Sigmoid colon (tissue), 7 donors: ENCODE data around the gene NTN1. TPM values are rescaled to one million over a fixed set of nuclear protein-coding genes. Genes with fewer than 3 reads are reported as not detected.

Experiments
- DNase-seq: peaks from one replicate; pipeline ENCODE4 v3.0.0-alpha.2; 2019
- H3K27ac ChIP-seq, 4 donors: fragments of 200-600 bp; sonication (generic); one replicate each; pipeline ENCODE4 v1.5.1; 2016 to 2019; ENCODE audit warnings: mild to moderate bottlenecking in 1 of 4
- H3K27me3 ChIP-seq, 3 donors: fragments of 200-600 bp; sonication (generic); one replicate each; pipeline ENCODE4 v1.5.1; 2019; ENCODE audit warnings: mild to moderate bottlenecking in 1 of 3
- H3K36me3 ChIP-seq, 4 donors: fragments of 200-600 bp; sonication (generic); one replicate each; pipeline ENCODE4 v1.5.1; 2016 to 2019
- H3K4me1 ChIP-seq, 4 donors: fragments of 200-600 bp; sonication (generic); one replicate each; pipeline ENCODE4 v1.5.1; 2017 to 2019
- H3K4me3 ChIP-seq, 4 donors: fragments of 200-600 bp; sonication (generic); one replicate each; pipeline ENCODE4 v1.5.1; 2017 to 2019; ENCODE audit warnings: mild to moderate bottlenecking in 2 of 4, moderate library complexity in 1 of 4
- H3K9me3 ChIP-seq, 4 donors: fragments of 200-600 bp in 3 of 4; sonication (generic) in 3 of 4; one replicate each; pipeline versions ENCODE4 v1.5.1 to v1.6.1; 2013 to 2019
- EP300 ChIP-seq, 4 donors: sonication (generic); formaldehyde crosslinking; IDR thresholded peaks; one replicate each; pipeline ENCODE4 v1.6.1; 2017; ENCODE audit warnings: antibody characterized with exemption in 4 of 4
- POLR2A ChIP-seq, 2 donors: fragments of 450-650 bp; IDR thresholded peaks; one replicate each; pipeline ENCODE4 v1.6.1; 2016; ENCODE audit warnings: antibody characterized with exemption in 2 of 2, mild to moderate bottlenecking in 2 of 2, moderate library complexity in 2 of 2
- POLR2AphosphoS5 ChIP-seq, 4 donors: sonication (generic); formaldehyde crosslinking; IDR thresholded peaks; one replicate each; pipeline ENCODE4 v1.6.1; 2017; ENCODE audit warnings: antibody characterized with exemption in 4 of 4
- WGBS, 2 donors: extraction: QIAGEN DNeasy Blood & Tissue Kit; methylation state at CpG; one replicate each; pipeline ENCODE4 v1.1.7; 2013; 5-methylcytosine and 5-hydroxymethylcytosine counted together
- intact Hi-C: fragments of 100-400 bp; cut with DNase I; formaldehyde crosslinking; loops from one replicate; pipeline ENCODE4 v1.15.1; 2023
- polyA plus RNA-seq, 3 donors: library from polyadenylated mRNA; stranded (reverse); fragments of 200-250 nt; gene quantifications; one replicate each; pipeline ENCODE4 v1.2.3, GENCODE V29; 2013
- small RNA-seq, 3 donors: library from RNA; depleted of rRNA; stranded (forward); fragments of <200 nt; gene quantifications; one replicate each; pipeline ENCODE3, GENCODE V24; 2016
- total RNA-seq, 4 donors: library from RNA; depleted of rRNA; stranded (reverse); fragments of >200 nt; gene quantifications; one replicate each; pipeline ENCODE4 v1.1.0, GENCODE V29; 2016
- TF ChIP-seq, protein P1 (sequence below), 4 experiments: fragments of 450-650 bp in 3 of 4; fragments of 200-600 bp in 1 of 4; IDR thresholded peaks; one replicate each; pipeline ENCODE4 v1.5.1; 2016 to 2019; ENCODE audit warnings: antibody characterized with exemption in 4 of 4, mild to moderate bottlenecking in 3 of 4, moderate library complexity in 2 of 4
- donor health status: healthy with polysubstance abuse.
- donor health status: Bipolar disorder and iron deficiency.
- donor health status: healthy.

Gene NTN1
- total and polyA plus RNA-seq, 7 donors, result 0.69 to 20.3 (median 10.5) TPM

DNA sequence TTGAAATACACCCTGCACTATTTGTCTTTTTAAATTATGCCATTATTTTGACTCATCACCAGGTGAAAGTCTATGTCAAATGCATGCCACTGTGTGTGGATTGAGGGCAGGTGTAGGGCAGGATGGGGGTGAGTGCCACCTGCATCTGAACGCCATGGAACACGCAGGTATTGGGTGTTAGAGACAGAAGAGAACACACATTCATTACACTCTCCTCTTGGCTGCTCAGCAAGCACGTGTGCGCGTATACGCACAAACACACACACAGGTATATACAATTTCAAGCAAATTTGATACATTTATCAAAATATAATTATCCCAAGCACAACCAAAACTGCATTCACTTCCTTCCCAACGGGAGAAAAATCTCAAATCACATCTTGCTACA lies 268.9 kb downstream of the NTN1 start:
- TF ChIP-seq POLR2A (IDR thresholded peaks at IDR 0.05) (no peak), POLR2AphosphoS5 (IDR thresholded peaks at IDR 0.05) (no peak), EP300 (IDR thresholded peaks at IDR 0.05) (no peak)
- TF ChIP-seq, protein P1, sequence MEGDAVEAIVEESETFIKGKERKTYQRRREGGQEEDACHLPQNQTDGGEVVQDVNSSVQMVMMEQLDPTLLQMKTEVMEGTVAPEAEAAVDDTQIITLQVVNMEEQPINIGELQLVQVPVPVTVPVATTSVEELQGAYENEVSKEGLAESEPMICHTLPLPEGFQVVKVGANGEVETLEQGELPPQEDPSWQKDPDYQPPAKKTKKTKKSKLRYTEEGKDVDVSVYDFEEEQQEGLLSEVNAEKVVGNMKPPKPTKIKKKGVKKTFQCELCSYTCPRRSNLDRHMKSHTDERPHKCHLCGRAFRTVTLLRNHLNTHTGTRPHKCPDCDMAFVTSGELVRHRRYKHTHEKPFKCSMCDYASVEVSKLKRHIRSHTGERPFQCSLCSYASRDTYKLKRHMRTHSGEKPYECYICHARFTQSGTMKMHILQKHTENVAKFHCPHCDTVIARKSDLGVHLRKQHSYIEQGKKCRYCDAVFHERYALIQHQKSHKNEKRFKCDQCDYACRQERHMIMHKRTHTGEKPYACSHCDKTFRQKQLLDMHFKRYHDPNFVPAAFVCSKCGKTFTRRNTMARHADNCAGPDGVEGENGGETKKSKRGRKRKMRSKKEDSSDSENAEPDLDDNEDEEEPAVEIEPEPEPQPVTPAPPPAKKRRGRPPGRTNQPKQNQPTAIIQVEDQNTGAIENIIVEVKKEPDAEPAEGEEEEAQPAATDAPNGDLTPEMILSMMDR (IDR thresholded peaks at IDR 0.05), result no peak
- Histone ChIP-seq H3K4me1 (peaks cover 0 to 42% (median 31%) of the 10 kb centered on the region in 4 donors), H3K9me3 (no peaks in the 10 kb centered on the region), H3K27me3 (no peaks in the 10 kb centered on the region), H3K4me3 (no peak overlapping the region), H3K27ac (no peak overlapping the region), H3K36me3 (no peaks in the 10 kb centered on the region)
- intact Hi-C loops, result loop anchor here (5.0 kb wide), 1 partner anchor 298 kb away; no protein-coding TSS in a partner anchor
- no peak for DNase-seq
- 68 to 88% methylated on average over 7 of the region's 7 CpGs for WGBS, 2 donors

DNA sequence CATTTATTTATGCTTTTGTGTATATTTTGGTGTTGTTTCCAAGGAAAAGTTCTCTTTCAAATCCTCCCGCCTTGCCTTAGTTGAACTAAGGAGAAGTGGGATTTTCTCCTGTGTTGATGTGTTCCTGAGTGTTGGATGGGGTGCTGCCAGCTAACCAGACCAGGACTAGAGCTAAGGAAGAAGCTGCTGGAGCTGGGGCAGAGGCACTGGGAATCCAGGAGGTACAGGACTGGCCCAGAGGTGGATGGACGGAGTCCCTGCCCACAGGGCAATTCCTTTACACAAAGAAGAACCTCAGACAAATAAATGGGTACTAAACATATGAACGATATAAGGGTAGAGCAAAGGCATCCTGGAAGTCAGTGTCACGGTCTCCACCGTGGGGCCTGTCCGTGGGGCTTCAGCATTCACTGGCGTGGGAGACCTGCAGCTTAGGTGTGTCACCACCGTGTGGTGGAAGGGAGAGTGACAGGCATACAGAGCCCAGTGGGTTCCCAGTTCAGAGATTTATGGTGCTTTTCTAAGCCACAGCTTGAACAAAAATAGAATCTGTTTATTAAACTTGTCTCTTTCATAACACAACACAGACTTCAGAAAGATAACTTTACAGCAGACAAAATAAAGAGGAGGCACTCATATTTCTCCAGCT lies 270.7 kb downstream of the NTN1 start:
- intact Hi-C loops, result loop anchor here (2.0 to 5.0 kb wide), 2 partner anchors 47 to 300 kb away; no protein-coding TSS in a partner anchor
- DNase-seq, result peak; percentile 83
- WGBS, 2 donors, result 26 to 30% methylated on average over 8 of the region's 8 CpGs
- no peaks in the 10 kb centered on the region for H3K9me3 ChIP-seq
- H3K4me3 ChIP-seq, result no peak overlapping the region
- peaks cover 0 to 34% (median 31%) of the 10 kb centered on the region in 4 donors for H3K4me1 ChIP-seq
- no peaks in the 10 kb centered on the region for H3K36me3 ChIP-seq
- peak overlapping the region; percentile 65 to 75 (median 72) for H3K27ac ChIP-seq
- TF ChIP-seq POLR2A (IDR thresholded peaks at IDR 0.05) (no peak), POLR2AphosphoS5 (IDR thresholded peaks at IDR 0.05) (peak; percentile 79 to 91 (median 86)), EP300 (IDR thresholded peaks at IDR 0.05) (peak in 3 of 4 donors; percentile 50 to 57 (median 54))
- TF ChIP-seq, protein P1 (IDR thresholded peaks at IDR 0.05), result peak; percentile 61 to 79 (median 72)
- no peaks in the 10 kb centered on the region for H3K27me3 ChIP-seq

DNA sequence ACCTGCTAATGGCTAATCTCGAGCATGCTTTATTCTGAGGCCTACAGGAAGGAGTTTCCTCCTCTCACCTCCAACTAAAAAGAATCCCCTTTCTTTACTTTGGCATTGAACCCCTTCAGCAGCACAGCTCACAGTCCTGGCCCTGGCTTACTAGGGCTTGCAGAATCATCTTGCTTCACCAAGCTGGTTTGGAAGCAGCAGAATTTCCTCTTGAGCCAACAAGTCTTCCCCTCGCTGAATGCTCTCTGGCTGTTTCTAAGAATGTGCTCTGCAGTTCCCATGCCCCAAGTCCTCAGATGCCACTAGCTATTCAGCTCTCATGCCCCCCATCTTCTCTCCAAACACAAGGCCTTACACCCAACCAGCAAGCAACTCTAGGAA lies 271.2 kb downstream of the NTN1 start:
- Histone ChIP-seq H3K9me3 (no peaks in the 10 kb centered on the region), H3K4me1 (peaks cover 0 to 34% (median 31%) of the 10 kb centered on the region in 4 donors), H3K4me3 (no peak overlapping the region), H3K27me3 (no peaks in the 10 kb centered on the region), H3K27ac (peak overlapping the region; percentile 65 to 75 (median 72)), H3K36me3 (no peaks in the 10 kb centered on the region)
- intact Hi-C loops, result loop anchor here (2.0 to 5.0 kb wide), 2 partner anchors 48 to 300 kb away; no protein-coding TSS in a partner anchor
- WGBS, 2 donors, result 75 to 85% methylated on average over 2 of the region's 2 CpGs
- no peak for DNase-seq
- TF ChIP-seq EP300 (IDR thresholded peaks at IDR 0.05), result no peak
- no peak for TF ChIP-seq POLR2A (IDR thresholded peaks at IDR 0.05)

Small RNA genes within 50 kb of the gene (small RNA-seq; reads per million reads assigned to genes)
- 0 reads per million in 3 donors for gene AC005695.3

Other genes with a start within 250 kb of the NTN1 start
- not detected for gene MFSD6L, start 222.1 kb upstream of the NTN1 start, total RNA-seq
- 1 to 10 TPM in 2 of 3 donors, under 1 TPM in 1; 0.69 to 4.9 (median 1.2) TPM for gene MFSD6L, start 222.1 kb upstream of the NTN1 start, polyA plus RNA-seq
- 1 to 10 TPM in 1 of 4 donors, under 1 TPM in 1, not detected in 2; 0.54 to 1.1 TPM for gene PIK3R6, start 153.8 kb upstream of the NTN1 start, total RNA-seq
- 1 to 10 TPM in 1 of 3 donors, under 1 TPM in 2; 0.69 to 1.2 (median 0.77) TPM for gene PIK3R6, start 153.8 kb upstream of the NTN1 start, polyA plus RNA-seq
- 10 to 100 TPM in 2 of 4 donors, 1 to 10 TPM in 2; 5.4 to 13.6 (median 9.9) TPM for gene PIK3R5, start 55.8 kb upstream of the NTN1 start, total RNA-seq
- gene PIK3R5, start 55.8 kb upstream of the NTN1 start, polyA plus RNA-seq, result 10 to 100 TPM in 1 of 3 donors, 1 to 10 TPM in 2; 2.4 to 12.4 (median 3.5) TPM